H9 (cell line): ENCODE data around the gene SDR39U1. TPM values are rescaled to one million over a fixed set of nuclear protein-coding genes. Genes with fewer than 3 reads are reported as not detected.

Source experiments
- DNase-seq: peaks from one replicate; pipeline ENCODE4 v3.0.0-alpha.2; 2017
- H2AFZ ChIP-seq: one replicate; pipeline ENCODE4 v1.6.1; 2013; ENCODE audit warnings: mild to moderate bottlenecking, low read length, control low read depth, moderate library complexity
- H2AK5ac ChIP-seq: 2 replicates; pipeline ENCODE4 v1.6.1; 2013; ENCODE audit warnings: low read length, control low read depth, mixed read lengths; ENCODE audit not compliant: insufficient read length
- H2BK120ac ChIP-seq: one replicate; pipeline ENCODE4 v1.6.1; 2013; ENCODE audit warnings: low read depth, mild to moderate bottlenecking, low read length, control low read depth, inconsistent platforms; ENCODE audit not compliant: poor library complexity, severe bottlenecking
- H2BK12ac ChIP-seq: 2 replicates; pipeline ENCODE4 v1.6.1; 2013; ENCODE audit warnings: low read length, control low read depth, mixed read lengths, low read depth; ENCODE audit not compliant: insufficient read length
- H2BK15ac ChIP-seq: 2 replicates; pipeline ENCODE4 v1.6.1; 2013; ENCODE audit warnings: low read depth, low read length, control low read depth
- H2BK20ac ChIP-seq: one replicate; pipeline ENCODE4 v1.6.1; 2013; ENCODE audit warnings: low read depth, mild to moderate bottlenecking, low read length, control low read depth, inconsistent platforms; ENCODE audit not compliant: poor library complexity, severe bottlenecking
- H2BK5ac ChIP-seq: 2 replicates; pipeline ENCODE4 v1.6.1; 2013; ENCODE audit warnings: low read length, control low read depth, mixed read lengths; ENCODE audit not compliant: insufficient read length
- H3K14ac ChIP-seq: 2 replicates; pipeline ENCODE4 v1.6.1; 2013; ENCODE audit warnings: low read length, control low read depth; ENCODE audit not compliant: insufficient read depth
- H3K18ac ChIP-seq: 2 replicates; pipeline ENCODE4 v1.6.1; 2013; ENCODE audit warnings: low read depth, mild to moderate bottlenecking, mixed read lengths, low read length, control low read depth; ENCODE audit not compliant: insufficient read length
- H3K23ac ChIP-seq: 2 replicates; pipeline ENCODE4 v1.6.1; 2013; ENCODE audit warnings: low read length, control low read depth, mixed read lengths, low read depth; ENCODE audit not compliant: insufficient read length
- H3K23me2 ChIP-seq: 2 replicates; pipeline ENCODE4 v1.6.1; 2013; ENCODE audit warnings: low read depth, mild to moderate bottlenecking, mixed read lengths, low read length, control low read depth; ENCODE audit not compliant: insufficient read length, poor library complexity, severe bottlenecking
- H3K27ac ChIP-seq: 2 replicates; pipeline ENCODE4 v1.5.1; 2013; ENCODE audit warnings: low read length, control low read depth, mixed read lengths, low read depth; ENCODE audit not compliant: insufficient read length
- H3K27me3 ChIP-seq: 2 replicates; pipeline ENCODE4 v1.6.1; 2013; ENCODE audit warnings: low read length, control low read depth, inconsistent platforms; ENCODE audit not compliant: insufficient read depth
- H3K4ac ChIP-seq: 2 replicates; pipeline ENCODE4 v1.6.1; 2013; ENCODE audit warnings: low read depth, mild to moderate bottlenecking, control low read depth, inconsistent platforms, low read length, moderate library complexity
- H3K4me1 ChIP-seq: 2 replicates; pipeline ENCODE4 v1.6.1; 2013; ENCODE audit warnings: low read length, control low read depth, inconsistent platforms; ENCODE audit not compliant: insufficient read depth
- H3K4me2 ChIP-seq: 2 replicates; pipeline ENCODE4 v1.6.1; 2013; ENCODE audit warnings: low read length, control low read depth, mixed read lengths; ENCODE audit not compliant: insufficient read length, insufficient read depth
- H3K56ac ChIP-seq: 2 replicates; pipeline ENCODE4 v1.6.1; 2013; ENCODE audit warnings: low read depth, mild to moderate bottlenecking, mixed read lengths, low read length, control low read depth; ENCODE audit not compliant: insufficient read length
- H3K79me1 ChIP-seq: 2 replicates; pipeline ENCODE4 v1.6.1; 2013; ENCODE audit warnings: low read depth, mild to moderate bottlenecking, moderate library complexity, low read length, control low read depth, inconsistent platforms; ENCODE audit not compliant: insufficient read depth, poor library complexity, severe bottlenecking
- H3K79me2 ChIP-seq: 2 replicates; pipeline ENCODE4 v1.6.1; 2013; ENCODE audit warnings: low read length, control low read depth, inconsistent platforms; ENCODE audit not compliant: insufficient read depth
- H3K9ac ChIP-seq: 2 replicates; pipeline ENCODE4 v1.6.1; 2013; ENCODE audit warnings: low read length, control low read depth, mixed read lengths; ENCODE audit not compliant: insufficient read length; ENCODE audit errors: extremely low read depth
- H3K9me3 ChIP-seq: one replicate; pipeline ENCODE4 v1.6.1; 2013; ENCODE audit warnings: low read depth, low read length, inconsistent platforms; ENCODE audit not compliant: control insufficient read depth
- H3T11ph ChIP-seq: one replicate; pipeline ENCODE4 v1.6.1; 2013; ENCODE audit warnings: mild to moderate bottlenecking, low read length, control low read depth, inconsistent platforms
- H4K20me1 ChIP-seq: one replicate; pipeline ENCODE4 v1.6.1; 2013; ENCODE audit not compliant: control insufficient read depth, insufficient read length, insufficient read depth
- H4K5ac ChIP-seq: 2 replicates; pipeline ENCODE4 v1.6.1; 2013; ENCODE audit warnings: low read depth, mild to moderate bottlenecking, mixed read lengths, low read length, control low read depth; ENCODE audit not compliant: insufficient read length
- H4K8ac ChIP-seq: replicated peaks from 2 replicates; pipeline ENCODE4 v1.6.1; 2013; ENCODE audit warnings: low read length, control low read depth, mixed read lengths, low read depth; ENCODE audit not compliant: insufficient read length
- H4K91ac ChIP-seq: 2 replicates; pipeline ENCODE4 v1.6.1; 2013; ENCODE audit warnings: low read depth, mild to moderate bottlenecking, moderate library complexity, mixed read lengths, low read length, control low read depth; ENCODE audit not compliant: insufficient read length
- H3K27ac Mint-ChIP-seq, 3 experiments: 2 replicates in 2 of 3; 3 replicates in 1 of 3; pipeline ENCODE4 v1.8.0; 2020 to 2021; ENCODE audit warnings: mixed read lengths in 3 of 3, mild to moderate bottlenecking in 1 of 3, moderate library complexity in 1 of 3
- H3K27me3 Mint-ChIP-seq: 2 replicates; pipeline ENCODE4 v1.8.0; 2021; ENCODE audit warnings: low read depth, mild to moderate bottlenecking, moderate library complexity, mixed read lengths
- H3K36me3 Mint-ChIP-seq, 3 experiments: 2 replicates in 2 of 3; 3 replicates in 1 of 3; pipeline ENCODE4 v1.8.0; 2020 to 2021; ENCODE audit warnings: low read depth in 3 of 3, mixed read lengths in 3 of 3; ENCODE audit not compliant: insufficient read depth in 1 of 3
- H3K4me1 Mint-ChIP-seq, 2 experiments: 2 replicates each; pipeline ENCODE4 v1.8.0; 2020; ENCODE audit warnings: mixed read lengths in 2 of 2
- H3K4me3 Mint-ChIP-seq, 2 experiments: 2 replicates in 1 of 2; 3 replicates in 1 of 2; pipeline ENCODE4 v1.8.0; 2020 to 2021; ENCODE audit warnings: mild to moderate bottlenecking in 2 of 2, mixed read lengths in 2 of 2, moderate library complexity in 1 of 2
- H3K9me3 Mint-ChIP-seq, 2 experiments: 2 replicates in 1 of 2; 3 replicates in 1 of 2; pipeline ENCODE4 v1.8.0; 2020; ENCODE audit warnings: mild to moderate bottlenecking in 2 of 2, mixed read lengths in 2 of 2, moderate library complexity in 1 of 2
- WGBS: extraction: QIAGEN DNeasy Blood & Tissue Kit; methylation state at CpG from one replicate; pipeline ENCODE4 v1.1.7; 2013; ENCODE audit warnings: missing lambda C conversion rate, low lambda C conversion rate, mixed read lengths; ENCODE audit not compliant: insufficient read length; ENCODE audit errors: extremely low coverage; 5-methylcytosine and 5-hydroxymethylcytosine counted together
- total RNA-seq: library from RNA; stranded (reverse); gene quantifications from 2 replicates; pipeline ENCODE4 v1.2.1, GENCODE V29; 2021
- TF ChIP-seq, protein P1 (sequence below): fragments of 200-600 bp; sonication (generic); conservative IDR thresholded peaks from 3 replicates; pipeline ENCODE4 v1.8.0; 2021; ENCODE audit warnings: antibody characterized with exemption, mild to moderate bottlenecking

Gene SDR39U1
- total RNA-seq, 1 experiment from 2014 or later, result 56.2 TPM

DNA sequence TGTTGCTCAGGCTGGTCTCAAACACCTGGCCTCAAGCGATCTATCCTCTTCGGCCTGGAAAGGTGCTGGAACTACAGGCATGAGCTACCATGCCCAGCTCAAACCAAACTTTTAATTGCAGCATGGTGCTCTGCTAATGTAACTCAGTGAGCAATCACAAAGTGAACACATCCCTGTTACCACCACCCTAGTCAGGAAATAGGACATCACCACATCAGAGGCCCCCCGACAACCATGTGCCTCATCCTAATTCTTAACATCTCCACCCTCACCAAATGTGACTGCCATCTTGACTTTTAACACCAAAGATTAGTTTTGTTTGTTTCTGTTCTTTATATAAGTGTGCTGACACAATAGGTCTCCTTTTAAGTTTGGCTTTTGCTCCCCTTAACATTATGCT lies 22.8 kb upstream of the SDR39U1 start:
- Histone ChIP-seq H3K56ac (no peak overlapping the region), H3T11ph (no peak overlapping the region), H3K27ac (no peak overlapping the region), H3K9me3 (no peaks in the 10 kb centered on the region), H4K20me1 (no peaks in the 10 kb centered on the region), H3K4ac (no peak overlapping the region), H2AK5ac (no peak overlapping the region), H3K23me2 (no peaks in the 10 kb centered on the region), H3K18ac (no peak overlapping the region), H3K79me2 (no peaks in the 10 kb centered on the region), H2BK12ac (no peak overlapping the region), H2AFZ (no peak overlapping the region), H3K23ac (no peak overlapping the region), H2BK120ac (no peak overlapping the region), H2BK20ac (no peak overlapping the region), H3K9ac (no peak overlapping the region), H4K8ac (no peak overlapping the region), H2BK15ac (no peak overlapping the region), H3K27me3 (no peaks in the 10 kb centered on the region), H3K14ac (no peak overlapping the region), H4K91ac (no peak overlapping the region), H3K4me2 (no peak overlapping the region), H3K4me1 (no peaks in the 10 kb centered on the region), H2BK5ac (no peak overlapping the region), H4K5ac (no peak overlapping the region), H3K79me1 (no peaks in the 10 kb centered on the region)
- H3K27me3 Mint-ChIP-seq, result peaks cover 2% of the 10 kb centered on the region
- H3K4me1 Mint-ChIP-seq, result no peaks in the 10 kb centered on the region
- H3K36me3 Mint-ChIP-seq, result no peaks in the 10 kb centered on the region
- H3K9me3 Mint-ChIP-seq, result peaks cover 0 to 1% of the 10 kb centered on the region in 2 experiments; a peak in 1 of 5 replicates
- H3K4me3 Mint-ChIP-seq, result no peak overlapping the region
- TF ChIP-seq, protein P1, sequence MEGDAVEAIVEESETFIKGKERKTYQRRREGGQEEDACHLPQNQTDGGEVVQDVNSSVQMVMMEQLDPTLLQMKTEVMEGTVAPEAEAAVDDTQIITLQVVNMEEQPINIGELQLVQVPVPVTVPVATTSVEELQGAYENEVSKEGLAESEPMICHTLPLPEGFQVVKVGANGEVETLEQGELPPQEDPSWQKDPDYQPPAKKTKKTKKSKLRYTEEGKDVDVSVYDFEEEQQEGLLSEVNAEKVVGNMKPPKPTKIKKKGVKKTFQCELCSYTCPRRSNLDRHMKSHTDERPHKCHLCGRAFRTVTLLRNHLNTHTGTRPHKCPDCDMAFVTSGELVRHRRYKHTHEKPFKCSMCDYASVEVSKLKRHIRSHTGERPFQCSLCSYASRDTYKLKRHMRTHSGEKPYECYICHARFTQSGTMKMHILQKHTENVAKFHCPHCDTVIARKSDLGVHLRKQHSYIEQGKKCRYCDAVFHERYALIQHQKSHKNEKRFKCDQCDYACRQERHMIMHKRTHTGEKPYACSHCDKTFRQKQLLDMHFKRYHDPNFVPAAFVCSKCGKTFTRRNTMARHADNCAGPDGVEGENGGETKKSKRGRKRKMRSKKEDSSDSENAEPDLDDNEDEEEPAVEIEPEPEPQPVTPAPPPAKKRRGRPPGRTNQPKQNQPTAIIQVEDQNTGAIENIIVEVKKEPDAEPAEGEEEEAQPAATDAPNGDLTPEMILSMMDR, result no peak
- no peak overlapping the region for H3K27ac Mint-ChIP-seq
- WGBS, result no CpG with 5 or more reads among the region's 3 CpGs
- no peak for DNase-seq
